PFSK-1 (cell line): Measurements from ENCODE around the gene UTP4.

Experiments used
- POLR2AphosphoS5 ChIP-seq: IDR thresholded peaks from 2 replicates; pipeline ENCODE4 v1.6.1; 2012; ENCODE audit warnings: low read depth, mild to moderate bottlenecking, control low read depth, low read length, moderate library complexity
- REST ChIP-seq, 2 experiments: IDR thresholded peaks; 2 replicates each; pipeline versions ENCODE4 v1.6.1 to v1.8.0; 2011 to 2012; ENCODE audit warnings: low read depth in 2 of 2, low read length in 2 of 2, control low read depth in 1 of 2, inconsistent platforms in 1 of 2, mild to moderate bottlenecking in 1 of 2, moderate library complexity in 1 of 2; ENCODE audit not compliant: insufficient read depth in 1 of 2
- SIN3A ChIP-seq: IDR thresholded peaks from 2 replicates; pipeline ENCODE4 v1.6.1; 2012; ENCODE audit warnings: mild to moderate bottlenecking, low read length, moderate library complexity, borderline replicate concordance; ENCODE audit not compliant: insufficient read depth
- TAF1 ChIP-seq: IDR thresholded peaks from 2 replicates; pipeline ENCODE4 v1.6.1; 2012; ENCODE audit warnings: low read length, control low read depth, borderline replicate concordance; ENCODE audit not compliant: insufficient read depth

GRCh38 chr16:69199382-69199781, 66.9 kb downstream of the UTP4 start:
- no peak for TF ChIP-seq POLR2AphosphoS5
- no peak for TF ChIP-seq REST (IDR thresholded peaks at IDR 0.05; ENCODE audit: insufficient read depth in 1 of 2, low read depth in 2 of 2, low read length in 2 of 2)
- no peak for TF ChIP-seq TAF1
- no peak for TF ChIP-seq SIN3A
